ENCODE data around the gene IFRD1.
A peak's percentile ranks its signal among the peaks of the same experiment; 100 is the strongest.

IFRD1 gene

GRCh38 chr7:112485766-112486165, 35.5 kb downstream of the IFRD1 start:
- Mint-ChIP-seq H3K27me3 (no peaks in the 10 kb centered on the region), H3K36me3 (peaks cover 3% of the 10 kb centered on the region), H3K4me1 (no peaks in the 10 kb centered on the region), H3K4me3 (no peak overlapping the region), H3K27ac (no peak overlapping the region), H3K9me3 (no peaks in the 10 kb centered on the region)
- ATAC-seq (ENCODE audit: low read depth) (no peak), DNase-seq (ENCODE audit: low spot score in 2 of 2) (no peak)

- H3K27me3 Mint-ChIP-seq: no peaks in the 10 kb centered on the region
- peaks cover 3% of the 10 kb centered on the region for H3K36me3 Mint-ChIP-seq
- no peak overlapping the region for H3K4me3 Mint-ChIP-seq
- no peak overlapping the region for H3K27ac Mint-ChIP-seq
- ATAC-seq (ENCODE audit: low read depth): no peak
- DNase-seq (ENCODE audit: low spot score in 2 of 2): no peak
- no peaks in the 10 kb centered on the region for H3K4me1 Mint-ChIP-seq
- no peaks in the 10 kb centered on the region for H3K9me3 Mint-ChIP-seq
Measured at GRCh38 chr7:112487457-112488263, 37.4 kb downstream of the IFRD1 start.

DNA sequence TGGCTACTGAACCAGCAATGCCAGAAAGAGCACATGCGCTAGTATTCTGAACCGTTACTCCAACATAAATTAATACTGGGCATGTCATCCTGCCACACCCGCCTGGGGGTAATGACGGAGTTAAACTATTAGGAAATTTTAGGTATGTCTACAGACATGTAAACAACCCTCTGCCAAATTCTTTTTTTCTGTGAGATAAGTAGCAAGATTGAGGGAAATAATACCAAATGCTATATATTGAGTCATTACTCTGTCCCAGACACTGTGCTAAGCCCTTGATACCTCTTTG, 37.9 kb downstream of the IFRD1 start:
- DNase-seq (ENCODE audit: low spot score in 2 of 2): no peak
- H3K27ac Mint-ChIP-seq: no peak overlapping the region
- ATAC-seq (ENCODE audit: low read depth): no peak
- no peaks in the 10 kb centered on the region for H3K9me3 Mint-ChIP-seq
- H3K4me3 Mint-ChIP-seq: no peak overlapping the region
- H3K4me1 Mint-ChIP-seq: no peaks in the 10 kb centered on the region
- no peaks in the 10 kb centered on the region for H3K27me3 Mint-ChIP-seq
- H3K36me3 Mint-ChIP-seq: peaks cover 3% of the 10 kb centered on the region

GRCh38 chr7:112492186-112492585, 41.9 kb downstream of the IFRD1 start:
- Mint-ChIP-seq H3K4me1 (no peaks in the 10 kb centered on the region), H3K9me3 (no peaks in the 10 kb centered on the region)

DNA sequence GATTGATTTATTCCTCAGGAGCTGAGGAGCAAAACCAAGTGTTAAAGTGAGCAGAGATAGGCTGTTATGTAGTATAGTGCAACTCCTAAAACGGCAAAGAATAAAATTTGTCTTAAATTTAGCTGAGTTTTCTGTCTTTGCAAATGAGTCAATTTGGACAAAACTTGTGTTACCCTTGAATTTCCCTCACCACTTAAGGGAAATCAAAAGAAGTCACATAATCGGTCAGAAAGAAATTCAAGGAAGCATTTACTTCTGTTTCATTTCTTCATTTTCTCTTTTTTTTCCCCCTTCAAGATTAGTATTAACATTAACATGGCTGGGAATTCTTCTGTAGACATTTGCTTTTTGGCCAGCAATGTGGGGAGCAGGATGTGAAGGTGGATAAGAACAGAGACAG, 44.4 kb downstream of the IFRD1 start:
- H3K9me3 Mint-ChIP-seq: no peaks in the 10 kb centered on the region
- no peak overlapping the region for H3K27ac Mint-ChIP-seq
- ATAC-seq (ENCODE audit: low read depth): no peak
- H3K4me1 Mint-ChIP-seq: no peaks in the 10 kb centered on the region
- H3K4me3 Mint-ChIP-seq: no peak overlapping the region
- H3K27me3 Mint-ChIP-seq: peaks cover 5% of the 10 kb centered on the region
- peaks cover 3% of the 10 kb centered on the region for H3K36me3 Mint-ChIP-seq
- no peak for DNase-seq (ENCODE audit: low spot score in 2 of 2)

More at GRCh38 chr7:112492186-112492585, 41.9 kb downstream of the IFRD1 start:
- DNase-seq (ENCODE audit: low spot score in 2 of 2): no peak
- no peak overlapping the region for H3K4me3 Mint-ChIP-seq
- H3K36me3 Mint-ChIP-seq: peaks cover 3% of the 10 kb centered on the region
- no peak overlapping the region for H3K27ac Mint-ChIP-seq
- H3K27me3 Mint-ChIP-seq: peaks cover 5% of the 10 kb centered on the region
- no peak for ATAC-seq (ENCODE audit: low read depth)

DNA sequence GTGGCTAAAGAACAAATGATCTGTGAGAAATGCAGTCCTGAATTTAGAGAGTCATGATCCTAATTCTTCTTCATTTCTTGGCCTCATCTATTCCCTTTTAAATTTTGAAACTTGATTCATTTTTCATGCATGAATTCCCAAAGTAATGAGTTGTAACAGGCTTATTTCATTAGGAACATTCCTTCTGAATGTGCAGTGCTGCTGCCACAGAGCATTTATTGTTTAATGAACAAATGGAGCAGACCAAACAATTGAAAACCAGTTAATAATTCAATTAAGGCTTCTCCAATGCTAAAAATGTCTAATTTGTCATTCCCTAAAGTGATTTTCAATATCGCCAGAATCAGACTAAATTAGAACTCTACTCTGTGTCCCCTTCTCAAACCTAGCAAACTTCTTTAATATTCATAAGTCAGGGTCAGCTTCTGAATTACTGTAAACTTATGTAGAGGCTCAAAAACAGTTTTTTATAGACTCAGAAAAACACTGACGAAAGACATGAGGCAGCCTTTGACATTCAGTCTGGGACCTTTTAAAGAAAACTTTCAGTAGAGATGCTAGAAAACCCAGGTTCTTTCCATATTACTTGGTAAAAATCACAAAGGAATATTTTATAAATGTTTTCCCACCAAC, 45.0 kb downstream of the IFRD1 start:
- no peaks in the 10 kb centered on the region for H3K4me1 Mint-ChIP-seq
- H3K27ac Mint-ChIP-seq: no peak overlapping the region
- no peak overlapping the region for H3K4me3 Mint-ChIP-seq

DNA sequence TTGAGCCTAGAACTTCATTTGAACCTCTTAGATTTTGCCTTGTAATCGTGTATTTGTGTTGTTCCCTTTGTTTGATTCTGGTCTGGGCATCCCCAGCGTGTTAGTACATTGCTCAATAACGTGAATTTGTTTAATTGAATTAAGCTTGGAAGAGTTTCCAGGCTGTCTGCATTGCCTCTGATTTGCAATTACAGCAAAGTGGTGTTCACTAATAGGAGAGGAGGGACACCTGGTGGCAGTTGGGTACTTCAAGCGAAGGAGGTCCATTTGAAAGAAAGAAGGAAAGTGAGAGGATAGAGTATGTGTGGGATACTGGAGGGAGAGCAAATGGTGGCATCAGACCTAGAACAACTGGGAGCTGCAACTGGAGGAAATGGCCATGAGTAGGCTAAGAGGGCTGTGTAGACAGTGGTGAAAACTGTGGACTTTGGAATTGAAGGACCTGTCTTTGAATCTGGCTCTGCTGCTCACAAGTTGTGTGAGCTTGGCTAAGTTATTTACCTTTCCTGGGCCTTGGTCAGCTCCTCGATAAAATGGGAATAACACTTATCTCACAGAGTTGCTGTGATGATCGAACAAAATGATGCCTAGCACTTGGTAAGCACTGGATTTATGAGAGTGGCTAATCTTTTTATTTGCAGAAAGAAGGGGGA, 45.7 kb downstream of the IFRD1 start:
- DNase-seq (ENCODE audit: low spot score in 2 of 2): no peak
- H3K4me1 Mint-ChIP-seq: no peaks in the 10 kb centered on the region
- no peaks in the 10 kb centered on the region for H3K9me3 Mint-ChIP-seq
- H3K4me3 Mint-ChIP-seq: no peak overlapping the region
- ATAC-seq (ENCODE audit: low read depth): peak; percentile 32
- no peaks in the 10 kb centered on the region for H3K36me3 Mint-ChIP-seq
- no peak overlapping the region for H3K27ac Mint-ChIP-seq
- H3K27me3 Mint-ChIP-seq: peaks cover 6% of the 10 kb centered on the region

More for the DNA sequence above, 45.0 kb downstream of the IFRD1 start:
- no peak for ATAC-seq (ENCODE audit: low read depth)
- Mint-ChIP-seq H3K36me3 (no peaks in the 10 kb centered on the region), H3K9me3 (no peaks in the 10 kb centered on the region), H3K27me3 (peaks cover 6% of the 10 kb centered on the region)
- no peak for DNase-seq (ENCODE audit: low spot score in 2 of 2)

- H3K27ac Mint-ChIP-seq: no peak overlapping the region
- no peaks in the 10 kb centered on the region for H3K4me1 Mint-ChIP-seq
- DNase-seq (ENCODE audit: low spot score in 2 of 2) (no peak), ATAC-seq (ENCODE audit: low read depth) (no peak)
- no peaks in the 10 kb centered on the region for H3K36me3 Mint-ChIP-seq
- no peaks in the 10 kb centered on the region for H3K9me3 Mint-ChIP-seq
- peaks cover 6% of the 10 kb centered on the region for H3K27me3 Mint-ChIP-seq
- no peak overlapping the region for H3K4me3 Mint-ChIP-seq
Measured at GRCh38 chr7:112497481-112497880, 47.2 kb downstream of the IFRD1 start.

GRCh38 chr7:112500619-112501018, 50.4 kb downstream of the IFRD1 start:
- peaks cover 9% of the 10 kb centered on the region for H3K27me3 Mint-ChIP-seq
- DNase-seq (ENCODE audit: low spot score in 2 of 2) (no peak), ATAC-seq (ENCODE audit: low read depth) (no peak)
- no peaks in the 10 kb centered on the region for H3K36me3 Mint-ChIP-seq
- no peaks in the 10 kb centered on the region for H3K9me3 Mint-ChIP-seq
- H3K27ac Mint-ChIP-seq: no peak overlapping the region
- H3K4me3 Mint-ChIP-seq: no peak overlapping the region
- H3K4me1 Mint-ChIP-seq: peaks cover 3% of the 10 kb centered on the region

GRCh38 chr7:112501801-112502503, 51.7 kb downstream of the IFRD1 start:
- Mint-ChIP-seq H3K4me1 (peaks cover 3% of the 10 kb centered on the region), H3K27me3 (peaks cover 5% of the 10 kb centered on the region), H3K4me3 (no peak overlapping the region), H3K9me3 (no peaks in the 10 kb centered on the region), H3K36me3 (no peaks in the 10 kb centered on the region), H3K27ac (no peak overlapping the region)
- no peak for DNase-seq (ENCODE audit: low spot score in 2 of 2)
- ATAC-seq (ENCODE audit: low read depth): no peak

DNA sequence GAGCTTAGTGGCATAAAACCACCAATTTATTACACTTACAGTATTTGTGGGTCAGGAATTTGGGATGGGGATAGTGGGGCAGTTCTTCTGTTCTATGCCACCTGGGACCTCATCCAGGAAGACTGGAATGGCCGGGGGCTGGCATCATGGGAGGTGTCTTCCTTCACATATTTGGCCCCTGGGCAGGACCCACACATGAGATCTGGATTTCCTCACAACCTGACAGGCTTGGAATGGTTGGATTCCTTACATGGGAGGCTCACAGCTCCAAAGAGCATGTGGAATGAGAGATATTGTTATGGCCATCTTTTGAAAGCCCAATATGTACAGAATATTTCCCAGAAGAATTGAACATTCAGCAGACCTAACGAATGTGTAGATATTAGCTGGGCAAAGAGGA, 52.4 kb downstream of the IFRD1 start:
- no peak for DNase-seq (ENCODE audit: low spot score in 2 of 2)
- no peaks in the 10 kb centered on the region for H3K9me3 Mint-ChIP-seq
- no peak overlapping the region for H3K27ac Mint-ChIP-seq
- peaks cover 4% of the 10 kb centered on the region for H3K27me3 Mint-ChIP-seq
- H3K4me3 Mint-ChIP-seq: no peak overlapping the region
- H3K36me3 Mint-ChIP-seq: no peaks in the 10 kb centered on the region
- no peak for ATAC-seq (ENCODE audit: low read depth)
- H3K4me1 Mint-ChIP-seq: peaks cover 3% of the 10 kb centered on the region

GRCh38 chr7:112503361-112503972, 53.2 kb downstream of the IFRD1 start:
- H3K4me3 Mint-ChIP-seq: no peak overlapping the region

DNA sequence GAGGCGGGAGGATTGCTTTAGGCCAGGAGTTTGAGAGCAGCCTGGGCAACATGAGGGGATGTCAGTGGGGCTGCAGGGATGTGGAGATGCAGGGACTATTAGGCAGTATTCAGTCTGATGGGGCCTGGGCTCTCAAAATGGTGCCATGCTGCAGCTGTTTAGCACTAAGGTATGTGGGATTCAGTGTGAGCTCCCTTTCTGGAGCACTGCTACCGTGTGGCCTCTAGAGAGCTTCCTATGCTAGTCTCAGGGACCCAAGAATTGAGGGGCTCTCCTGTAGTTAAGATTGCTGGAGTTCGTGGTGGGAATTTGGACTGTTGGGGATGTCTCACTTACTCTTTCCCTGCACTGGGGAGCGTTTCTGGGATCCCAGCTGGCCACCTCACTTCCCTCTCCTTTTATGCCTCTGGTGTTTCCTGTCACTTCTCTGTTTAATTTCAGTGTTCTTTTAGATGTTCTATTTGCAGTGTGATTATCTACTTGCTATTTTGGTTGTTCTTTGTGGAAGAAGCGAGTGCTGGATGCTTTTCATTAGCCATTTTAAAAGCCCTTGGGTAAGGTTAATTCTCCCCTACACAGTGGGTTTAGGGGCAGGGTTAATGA, 53.9 kb downstream of the IFRD1 start:
- Mint-ChIP-seq H3K9me3 (no peaks in the 10 kb centered on the region), H3K27me3 (peaks cover 4% of the 10 kb centered on the region), H3K4me3 (no peak overlapping the region), H3K4me1 (peaks cover 3% of the 10 kb centered on the region), H3K27ac (no peak overlapping the region), H3K36me3 (no peaks in the 10 kb centered on the region)
- ATAC-seq (ENCODE audit: low read depth) (no peak), DNase-seq (ENCODE audit: low spot score in 2 of 2) (no peak)

More at GRCh38 chr7:112503361-112503972, 53.2 kb downstream of the IFRD1 start:
- Mint-ChIP-seq H3K36me3 (no peaks in the 10 kb centered on the region), H3K4me1 (peaks cover 3% of the 10 kb centered on the region), H3K9me3 (no peaks in the 10 kb centered on the region), H3K27me3 (peaks cover 4% of the 10 kb centered on the region), H3K27ac (no peak overlapping the region)
- DNase-seq (ENCODE audit: low spot score in 2 of 2): no peak
- no peak for ATAC-seq (ENCODE audit: low read depth)

All from memory B cell (primary cell).